ENCODE results near the gene SYNM.

GRCh38 chr15:99128411-99128810 is 23.5 kb downstream of the SYNM start:
- no peak for TF ChIP-seq EZH2 (IDR thresholded peaks at IDR 0.05; ENCODE audit: insufficient read depth, poor library complexity, severe bottlenecking)
- no peak for TF ChIP-seq EZH2phosphoT487 (IDR thresholded peaks at IDR 0.05; ENCODE audit: insufficient read depth, low read depth)

Data from GM23248 (cell line).